Measurements from ENCODE around the gene GAB1. TPM values are rescaled to one million over a fixed set of nuclear protein-coding genes. Genes with fewer than 3 reads are reported as not detected.
A peak's percentile ranks its signal among the peaks of the same experiment; 100 is the strongest.

Gene GAB1
- total RNA-seq, 4 donors from 2014 or later = 25.7 to 37.6 (median 32.8) TPM

DNA sequence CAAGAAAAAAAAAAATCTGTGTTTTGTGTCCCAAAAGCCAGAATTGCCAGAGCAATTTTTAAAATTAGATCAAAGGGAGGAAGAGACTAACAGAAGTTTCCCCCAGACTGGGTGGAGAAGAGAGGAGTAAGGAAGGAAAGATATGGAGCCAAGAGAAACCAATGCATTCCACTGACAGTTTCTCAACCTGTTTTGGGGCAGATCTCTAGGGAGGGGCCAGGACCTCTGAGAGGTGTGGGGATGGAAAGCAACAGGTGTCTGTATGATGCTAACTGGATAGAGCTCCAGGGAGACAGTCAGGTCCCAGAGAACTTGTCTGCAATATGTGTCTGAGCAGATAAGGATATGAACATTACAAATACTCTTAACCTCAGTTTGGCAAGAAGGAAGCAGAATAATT lies 22.7 kb upstream of the GAB1 start:
- DNase-seq = no peak
- H3K27ac ChIP-seq = no peak overlapping the region
- TF ChIP-seq POLR2A (IDR thresholded peaks at IDR 0.05) = no peak
- TF ChIP-seq, protein P1, sequence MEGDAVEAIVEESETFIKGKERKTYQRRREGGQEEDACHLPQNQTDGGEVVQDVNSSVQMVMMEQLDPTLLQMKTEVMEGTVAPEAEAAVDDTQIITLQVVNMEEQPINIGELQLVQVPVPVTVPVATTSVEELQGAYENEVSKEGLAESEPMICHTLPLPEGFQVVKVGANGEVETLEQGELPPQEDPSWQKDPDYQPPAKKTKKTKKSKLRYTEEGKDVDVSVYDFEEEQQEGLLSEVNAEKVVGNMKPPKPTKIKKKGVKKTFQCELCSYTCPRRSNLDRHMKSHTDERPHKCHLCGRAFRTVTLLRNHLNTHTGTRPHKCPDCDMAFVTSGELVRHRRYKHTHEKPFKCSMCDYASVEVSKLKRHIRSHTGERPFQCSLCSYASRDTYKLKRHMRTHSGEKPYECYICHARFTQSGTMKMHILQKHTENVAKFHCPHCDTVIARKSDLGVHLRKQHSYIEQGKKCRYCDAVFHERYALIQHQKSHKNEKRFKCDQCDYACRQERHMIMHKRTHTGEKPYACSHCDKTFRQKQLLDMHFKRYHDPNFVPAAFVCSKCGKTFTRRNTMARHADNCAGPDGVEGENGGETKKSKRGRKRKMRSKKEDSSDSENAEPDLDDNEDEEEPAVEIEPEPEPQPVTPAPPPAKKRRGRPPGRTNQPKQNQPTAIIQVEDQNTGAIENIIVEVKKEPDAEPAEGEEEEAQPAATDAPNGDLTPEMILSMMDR (IDR thresholded peaks at IDR 0.05) = no peak
- no peaks in the 10 kb centered on the region for H3K9me3 ChIP-seq
- no peaks in the 10 kb centered on the region for H3K36me3 ChIP-seq
- H3K4me1 ChIP-seq = no peaks in the 10 kb centered on the region
- no peaks in the 10 kb centered on the region for H3K27me3 ChIP-seq
- intact Hi-C loops (cut with DNase I) = no loop called here
- H3K4me3 ChIP-seq = no peak overlapping the region

DNA sequence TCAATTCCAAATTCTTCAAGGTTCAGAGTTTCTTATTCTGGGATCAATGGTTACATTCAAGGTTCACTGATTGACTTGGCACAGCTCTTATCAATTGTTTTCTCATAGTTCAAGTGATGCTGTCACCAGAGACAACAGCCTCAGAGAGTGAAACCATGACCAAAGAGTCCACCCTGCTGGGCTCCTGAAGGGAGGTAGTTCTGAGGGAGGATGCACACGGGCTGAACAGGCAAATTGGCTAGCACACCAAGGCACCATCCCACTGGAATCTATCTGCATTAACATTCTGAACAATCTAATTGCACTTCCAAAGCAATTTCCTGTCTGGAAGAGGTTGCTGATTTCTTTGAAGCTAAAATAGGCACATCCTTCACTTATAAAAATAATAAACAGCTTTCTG lies 16.6 kb upstream of the GAB1 start:
- Histone ChIP-seq H3K27ac (no peak overlapping the region), H3K27me3 (no peaks in the 10 kb centered on the region), H3K9me3 (no peaks in the 10 kb centered on the region), H3K4me1 (peaks cover 0 to 6% (median 0%) of the 10 kb centered on the region in 3 donors), H3K4me3 (no peak overlapping the region), H3K36me3 (no peaks in the 10 kb centered on the region)
- TF ChIP-seq POLR2A (IDR thresholded peaks at IDR 0.05) = no peak
- TF ChIP-seq, protein P1 (IDR thresholded peaks at IDR 0.05) = no peak
- no peak for DNase-seq
- 23 to 33% methylated on average over 1 of the region's 1 CpG for WGBS, 2 donors
- intact Hi-C loops (cut with DNase I) = no loop called here

DNA sequence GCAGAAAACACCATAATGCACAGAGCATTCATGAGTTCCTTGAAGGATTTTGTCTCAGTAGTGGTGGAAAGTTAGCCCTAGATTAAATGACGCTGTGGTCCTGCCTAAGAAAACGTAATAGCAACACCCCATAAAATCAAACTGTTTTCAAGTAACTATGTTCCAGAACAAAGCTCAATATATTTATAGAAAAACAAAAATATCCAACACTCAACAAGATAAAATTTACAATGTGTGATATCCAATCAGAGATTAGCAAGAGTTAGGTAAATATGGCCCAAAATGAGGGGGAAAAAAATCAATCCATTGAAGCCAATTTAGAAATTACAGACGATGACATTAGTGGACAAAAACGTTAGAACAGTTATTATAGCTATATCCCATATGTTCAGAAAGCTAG lies 9.9 kb upstream of the GAB1 start:
- Histone ChIP-seq H3K36me3 (no peaks in the 10 kb centered on the region), H3K27me3 (no peaks in the 10 kb centered on the region), H3K4me1 (no peaks in the 10 kb centered on the region), H3K27ac (no peak overlapping the region), H3K4me3 (no peak overlapping the region), H3K9me3 (no peaks in the 10 kb centered on the region)
- WGBS, 2 donors = 84 to 86% methylated on average over 4 of the region's 4 CpGs
- TF ChIP-seq POLR2A (IDR thresholded peaks at IDR 0.05) = no peak
- TF ChIP-seq, protein P1 (IDR thresholded peaks at IDR 0.05) = no peak
- no peak for DNase-seq
- intact Hi-C loops (cut with DNase I) = no loop called here

DNA sequence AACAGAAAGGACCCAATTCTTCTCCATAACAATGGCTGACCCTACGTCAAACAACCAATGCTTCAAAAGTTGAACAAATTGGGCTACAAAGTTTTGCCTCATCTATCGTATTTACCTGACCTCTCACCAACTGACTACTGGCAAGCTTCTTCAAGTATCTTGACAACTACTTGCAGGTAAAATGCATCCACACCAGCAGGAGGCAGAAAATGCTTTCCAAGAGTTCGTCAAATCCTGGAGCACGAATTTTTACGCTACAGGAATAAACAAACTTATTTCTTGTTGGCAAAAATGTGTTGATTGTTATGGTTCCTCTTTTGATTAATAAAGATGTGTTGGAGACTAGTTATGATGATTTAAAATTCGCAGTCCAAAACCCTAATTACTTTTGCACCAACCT lies 6.7 kb upstream of the GAB1 start:
- H3K27ac ChIP-seq = no peak overlapping the region
- H3K27me3 ChIP-seq = no peaks in the 10 kb centered on the region
- TF ChIP-seq, protein P1 (IDR thresholded peaks at IDR 0.05) = no peak
- TF ChIP-seq POLR2A (IDR thresholded peaks at IDR 0.05) = no peak
- DNase-seq = no peak
- no peaks in the 10 kb centered on the region for H3K9me3 ChIP-seq
- no peaks in the 10 kb centered on the region for H3K4me1 ChIP-seq
- intact Hi-C loops (cut with DNase I) = loop anchor here (10.0 kb wide), 1 partner anchor 65 kb away; no protein-coding TSS in a partner anchor
- H3K36me3 ChIP-seq = no peaks in the 10 kb centered on the region
- no peak overlapping the region for H3K4me3 ChIP-seq
- WGBS, 2 donors = 93% methylated on average over 6 of the region's 6 CpGs

DNA sequence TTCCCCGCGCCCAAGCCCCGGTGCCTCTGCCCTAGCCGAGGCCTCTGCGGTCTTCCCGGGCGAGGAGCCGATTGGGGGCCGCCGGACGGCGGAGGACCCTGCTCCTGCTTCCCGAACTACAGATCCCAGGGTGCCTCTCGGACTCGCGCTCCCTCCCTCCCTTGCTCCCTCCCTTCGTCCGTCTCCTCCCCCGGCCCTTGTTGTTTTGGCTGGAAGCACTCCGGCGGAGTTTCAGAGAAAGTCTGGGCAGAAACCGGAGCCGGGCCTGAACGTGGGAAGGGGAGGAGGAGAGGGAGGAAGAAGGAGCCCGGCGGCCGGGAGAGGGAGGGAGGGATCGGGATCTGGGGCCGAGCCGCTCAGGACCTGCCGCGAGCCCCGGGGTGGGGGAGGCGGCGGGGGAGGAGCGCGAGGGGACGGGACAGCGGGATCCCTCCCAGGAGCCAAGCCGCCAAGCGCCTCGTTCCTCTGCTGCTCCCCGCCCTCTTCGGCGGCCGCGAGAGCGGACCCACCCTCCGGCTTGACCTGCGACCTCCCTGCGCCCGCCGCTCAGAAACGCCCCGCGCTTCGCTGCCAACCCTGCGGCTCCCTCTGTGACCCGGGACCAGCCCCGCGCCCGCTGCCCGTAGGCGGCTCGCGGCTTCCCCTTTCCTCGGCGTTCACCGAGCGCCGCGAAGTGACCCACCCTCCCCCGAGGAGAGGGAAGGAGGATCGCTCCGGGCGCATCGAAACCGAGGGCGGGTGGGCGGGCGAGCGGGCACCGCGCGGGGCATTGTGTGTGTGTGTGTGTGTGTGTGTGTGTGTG lies 496 bp upstream of the GAB1 start:
- Histone ChIP-seq H3K4me1 (peaks cover 3 to 45% (median 8%) of the 10 kb centered on the region in 3 donors), H3K27ac (peak overlapping the region; percentile 93 to 98 (median 96)), H3K9me3 (no peaks in the 10 kb centered on the region), H3K36me3 (no peaks in the 10 kb centered on the region), H3K27me3 (no peaks in the 10 kb centered on the region), H3K4me3 (peak overlapping the region; percentile 73 to 92 (median 84))
- no CpG with 5 or more reads among the region's 85 CpGs for WGBS, 2 donors
- peak; percentile 17 for DNase-seq
- TF ChIP-seq, protein P1 (IDR thresholded peaks at IDR 0.05) = no peak
- TF ChIP-seq POLR2A (IDR thresholded peaks at IDR 0.05) = peak in 2 of 4 donors; percentile 39 to 62
- intact Hi-C loops (cut with DNase I) = loop anchor here (10.0 kb wide), 1 partner anchor 59 kb away; no protein-coding TSS in a partner anchor

Data from esophagus squamous epithelium (tissue), 5 donors.